HepG2 (cell line): ENCODE results near the gene CLUH.

Experiments used
- CTCF ChIP-seq: sonication (generic); formaldehyde crosslinking; IDR thresholded peaks from 2 replicates; pipeline ENCODE4 v1.5.0; 2020; ENCODE audit warnings: mild to moderate bottlenecking, missing genetic modification reagents, moderate library complexity
- ELF4 ChIP-seq: sonication (generic); formaldehyde crosslinking; IDR thresholded peaks from 2 replicates; pipeline ENCODE4 v1.5.0; 2020; ENCODE audit warnings: missing genetic modification reagents, mild to moderate bottlenecking, moderate library complexity, borderline replicate concordance
- ETV6 ChIP-seq: sonication (generic); formaldehyde crosslinking; conservative IDR thresholded peaks from 2 replicates; pipeline ENCODE4 v1.4.0; 2020; ENCODE audit warnings: missing genetic modification reagents
- KDM1A ChIP-seq: IDR thresholded peaks from 2 replicates; pipeline ENCODE4 v1.6.1; 2016; ENCODE audit warnings: missing compliant biosample characterization
- MEF2D ChIP-seq: sonication (generic); formaldehyde crosslinking; IDR thresholded peaks from 2 replicates; pipeline ENCODE4 v1.5.1; 2020; ENCODE audit warnings: mild to moderate bottlenecking, missing genetic modification reagents
- NR3C1 ChIP-seq: sonication (generic); formaldehyde crosslinking; IDR thresholded peaks from 2 replicates; pipeline ENCODE4 v1.4.0; 2020; ENCODE audit warnings: missing genetic modification reagents
- SRSF9 ChIP-seq: fragments of 200-400 bp; formaldehyde crosslinking; IDR thresholded peaks from 2 replicates; pipeline ENCODE4 v1.6.1; 2018; ENCODE audit warnings: borderline replicate concordance, mild to moderate bottlenecking, low read depth, low read length; ENCODE audit not compliant: insufficient read depth, poor library complexity, severe bottlenecking
- ZBTB4 ChIP-seq: sonication (generic); formaldehyde crosslinking; IDR thresholded peaks from 2 replicates; pipeline ENCODE4 v1.4.0; 2020; ENCODE audit warnings: missing genetic modification reagents, mild to moderate bottlenecking, borderline replicate concordance

GRCh38 chr17:2716649-2717048 is 5.1 kb upstream of the CLUH start:
- TF ChIP-seq KDM1A (no peak), ELF4 (CRISPR knock-in tag) (no peak), NR3C1 (CRISPR knock-in tag) (no peak), SRSF9 (no peak), ZBTB4 (CRISPR knock-in tag) (no peak), MEF2D (CRISPR knock-in tag) (no peak), CTCF (CRISPR knock-in tag) (no peak), ETV6 (CRISPR knock-in tag) (no peak)
